HepG2 (cell line): ENCODE results near the gene ZNF148.

Source experiments
- CEBPG ChIP-seq: IDR thresholded peaks from 2 replicates; pipeline ENCODE4 v1.6.1; 2016
- GTF2F1 ChIP-seq: fragments of 150-350 bp; IDR thresholded peaks from 2 replicates; pipeline ENCODE4 v1.6.1; 2014; ENCODE audit warnings: low read length
- HDAC6 ChIP-seq: fragments of 200-600 bp; sonication (generic); IDR thresholded peaks from 2 replicates; pipeline ENCODE4 v1.7.0; 2017; ENCODE audit warnings: mild to moderate bottlenecking, antibody characterized with exemption, low read length, low read depth
- NFATC3 ChIP-seq: sonication (generic); formaldehyde crosslinking; IDR thresholded peaks from 2 replicates; pipeline ENCODE4 v1.5.1; 2020; ENCODE audit warnings: mild to moderate bottlenecking, missing genetic modification reagents
- NR2F2 ChIP-seq: IDR thresholded peaks from 2 replicates; pipeline ENCODE4 v1.6.1; 2012; ENCODE audit warnings: low read depth, inconsistent platforms, borderline replicate concordance
- SNAI1 ChIP-seq: sonication (generic); formaldehyde crosslinking; IDR thresholded peaks from 2 replicates; pipeline ENCODE4 v1.5.0; 2020; ENCODE audit warnings: mild to moderate bottlenecking, missing genetic modification reagents, borderline replicate concordance
- ZFP36 ChIP-seq: fragments of 150-350 bp; IDR thresholded peaks from 2 replicates; pipeline ENCODE4 v1.6.1; 2018; ENCODE audit warnings: borderline replicate concordance, low read length, low read depth; ENCODE audit not compliant: partially characterized antibody
- ZFX ChIP-seq: sonication (generic); formaldehyde crosslinking; IDR thresholded peaks from 2 replicates; pipeline ENCODE4 v1.4.0; 2020; ENCODE audit warnings: mild to moderate bottlenecking, low read depth, missing genetic modification reagents, moderate library complexity
- TF ChIP-seq, protein P1 (sequence below): sonication (generic); formaldehyde crosslinking; conservative IDR thresholded peaks from 2 replicates; pipeline ENCODE4 v1.8.1; 2023; ENCODE audit warnings: missing genetic modification reagents
- TF ChIP-seq, protein P2 (sequence below): conservative IDR thresholded peaks from 2 replicates; pipeline ENCODE4 v1.6.1; 2018; ENCODE audit warnings: missing genetic modification reagents
- TF ChIP-seq, protein P3 (sequence below): sonication (generic); formaldehyde crosslinking; IDR thresholded peaks from 2 replicates; pipeline ENCODE4 v1.5.0; 2020; ENCODE audit warnings: mild to moderate bottlenecking, missing genetic modification reagents, moderate library complexity

DNA sequence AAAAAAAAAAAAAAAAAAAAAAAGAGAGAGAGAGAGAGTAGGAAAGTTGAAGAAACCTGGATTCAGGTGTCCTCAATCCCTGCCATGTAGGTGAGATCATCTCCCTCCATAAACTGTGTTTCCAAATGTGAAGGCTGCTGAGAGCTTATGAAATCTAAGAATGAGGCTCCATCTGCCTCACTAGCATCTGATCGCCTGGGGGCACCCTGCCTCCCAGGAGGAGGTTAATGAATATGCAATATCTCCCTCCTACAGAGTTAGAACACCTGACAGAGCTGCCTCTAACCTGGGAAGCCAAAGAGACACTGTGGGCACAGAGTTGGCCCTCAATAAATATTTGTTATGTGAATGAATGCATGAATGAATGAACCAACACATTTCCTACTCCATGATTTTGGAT lies 23.8 kb upstream of the ZNF148 start:
- TF ChIP-seq NR2F2 (no peak), HDAC6 (no peak), ZFX (CRISPR knock-in tag) (no peak), SNAI1 (CRISPR knock-in tag) (no peak), NFATC3 (CRISPR knock-in tag) (no peak), GTF2F1 (no peak), CEBPG (CRISPR knock-in tag) (no peak), ZFP36 (no peak)
- TF ChIP-seq, protein P1, sequence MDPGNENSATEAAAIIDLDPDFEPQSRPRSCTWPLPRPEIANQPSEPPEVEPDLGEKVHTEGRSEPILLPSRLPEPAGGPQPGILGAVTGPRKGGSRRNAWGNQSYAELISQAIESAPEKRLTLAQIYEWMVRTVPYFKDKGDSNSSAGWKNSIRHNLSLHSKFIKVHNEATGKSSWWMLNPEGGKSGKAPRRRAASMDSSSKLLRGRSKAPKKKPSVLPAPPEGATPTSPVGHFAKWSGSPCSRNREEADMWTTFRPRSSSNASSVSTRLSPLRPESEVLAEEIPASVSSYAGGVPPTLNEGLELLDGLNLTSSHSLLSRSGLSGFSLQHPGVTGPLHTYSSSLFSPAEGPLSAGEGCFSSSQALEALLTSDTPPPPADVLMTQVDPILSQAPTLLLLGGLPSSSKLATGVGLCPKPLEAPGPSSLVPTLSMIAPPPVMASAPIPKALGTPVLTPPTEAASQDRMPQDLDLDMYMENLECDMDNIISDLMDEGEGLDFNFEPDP (CRISPR knock-in tag) = no peak
- TF ChIP-seq, protein P2, sequence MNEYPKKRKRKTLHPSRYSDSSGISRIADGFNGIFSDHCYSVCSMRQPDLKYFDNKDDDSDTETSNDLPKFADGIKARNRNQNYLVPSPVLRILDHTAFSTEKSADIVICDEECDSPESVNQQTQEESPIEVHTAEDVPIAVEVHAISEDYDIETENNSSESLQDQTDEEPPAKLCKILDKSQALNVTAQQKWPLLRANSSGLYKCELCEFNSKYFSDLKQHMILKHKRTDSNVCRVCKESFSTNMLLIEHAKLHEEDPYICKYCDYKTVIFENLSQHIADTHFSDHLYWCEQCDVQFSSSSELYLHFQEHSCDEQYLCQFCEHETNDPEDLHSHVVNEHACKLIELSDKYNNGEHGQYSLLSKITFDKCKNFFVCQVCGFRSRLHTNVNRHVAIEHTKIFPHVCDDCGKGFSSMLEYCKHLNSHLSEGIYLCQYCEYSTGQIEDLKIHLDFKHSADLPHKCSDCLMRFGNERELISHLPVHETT (CRISPR knock-in tag) = no peak
- TF ChIP-seq, protein P3, sequence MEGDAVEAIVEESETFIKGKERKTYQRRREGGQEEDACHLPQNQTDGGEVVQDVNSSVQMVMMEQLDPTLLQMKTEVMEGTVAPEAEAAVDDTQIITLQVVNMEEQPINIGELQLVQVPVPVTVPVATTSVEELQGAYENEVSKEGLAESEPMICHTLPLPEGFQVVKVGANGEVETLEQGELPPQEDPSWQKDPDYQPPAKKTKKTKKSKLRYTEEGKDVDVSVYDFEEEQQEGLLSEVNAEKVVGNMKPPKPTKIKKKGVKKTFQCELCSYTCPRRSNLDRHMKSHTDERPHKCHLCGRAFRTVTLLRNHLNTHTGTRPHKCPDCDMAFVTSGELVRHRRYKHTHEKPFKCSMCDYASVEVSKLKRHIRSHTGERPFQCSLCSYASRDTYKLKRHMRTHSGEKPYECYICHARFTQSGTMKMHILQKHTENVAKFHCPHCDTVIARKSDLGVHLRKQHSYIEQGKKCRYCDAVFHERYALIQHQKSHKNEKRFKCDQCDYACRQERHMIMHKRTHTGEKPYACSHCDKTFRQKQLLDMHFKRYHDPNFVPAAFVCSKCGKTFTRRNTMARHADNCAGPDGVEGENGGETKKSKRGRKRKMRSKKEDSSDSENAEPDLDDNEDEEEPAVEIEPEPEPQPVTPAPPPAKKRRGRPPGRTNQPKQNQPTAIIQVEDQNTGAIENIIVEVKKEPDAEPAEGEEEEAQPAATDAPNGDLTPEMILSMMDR (CRISPR knock-in tag) = peak; percentile 36
